ENCODE data around the gene TMED4.

TMED4 gene

DNA sequence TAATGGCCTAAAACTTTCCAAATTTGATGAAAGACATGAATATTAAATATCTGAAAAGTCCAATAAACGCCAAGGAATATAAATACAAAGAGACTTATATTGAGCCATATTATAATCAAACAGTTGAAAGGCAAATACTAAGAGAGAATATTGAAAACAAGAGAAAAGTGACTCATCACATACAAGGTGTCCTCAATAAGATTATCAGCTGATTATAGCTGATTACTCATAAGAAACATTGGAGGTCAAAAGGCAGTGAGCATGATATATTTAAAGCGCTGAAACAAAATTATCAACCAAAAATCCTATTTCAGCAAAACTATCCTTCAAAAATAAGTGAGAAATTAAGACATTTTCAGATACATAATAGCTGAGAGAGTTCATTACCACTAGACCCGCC is 33.1 kb downstream of the TMED4 start:
- peaks cover 21 to 36% of the 10 kb centered on the region in 2 donors for H3K27me3 Mint-ChIP-seq
- ATAC-seq (replicated peaks) (no peak), DNase-seq (no peak)
- no peaks in the 10 kb centered on the region for H3K36me3 Mint-ChIP-seq
- no peaks in the 10 kb centered on the region for H3K9me3 Mint-ChIP-seq
- no peaks in the 10 kb centered on the region for H3K4me1 Mint-ChIP-seq
- H3K27ac Mint-ChIP-seq: no peak overlapping the region
- H3K4me3 Mint-ChIP-seq: no peak overlapping the region

DNA sequence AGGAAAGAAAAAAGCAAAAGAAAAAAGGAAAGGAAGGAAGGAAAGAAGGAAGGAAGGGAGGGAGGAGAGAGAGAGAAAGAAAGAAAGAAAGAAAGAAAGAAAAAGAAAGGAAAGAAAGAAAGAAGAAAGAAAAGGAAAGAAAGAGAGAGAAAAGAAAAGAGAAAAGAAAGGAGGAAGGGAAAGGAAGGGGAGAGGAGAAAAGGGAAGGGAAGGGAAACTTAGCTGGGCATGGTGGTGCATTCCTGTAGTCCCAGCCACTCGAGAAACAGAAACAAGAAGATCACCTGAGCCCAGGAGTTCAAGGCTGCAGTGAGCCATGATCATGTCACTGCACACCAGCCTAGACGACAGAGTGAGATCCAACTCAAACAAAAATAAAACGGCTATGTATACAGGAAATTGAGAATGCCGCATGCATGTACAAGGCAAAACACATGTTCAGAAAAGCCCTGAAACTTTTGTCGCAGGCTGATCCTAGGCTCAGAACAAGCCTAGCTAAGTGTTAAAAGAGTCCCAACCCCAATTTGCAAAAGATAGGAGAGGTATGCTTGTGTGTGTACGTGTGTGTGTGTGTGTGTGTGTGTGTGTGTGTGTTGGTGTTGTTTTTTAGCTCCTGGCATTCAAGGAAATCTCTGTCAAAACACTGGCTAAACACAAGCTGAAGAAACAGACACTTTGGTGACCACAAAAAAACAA is 34.3 kb downstream of the TMED4 start:
- no peak overlapping the region for H3K4me3 Mint-ChIP-seq
- peaks cover 24 to 31% of the 10 kb centered on the region in 2 donors for H3K27me3 Mint-ChIP-seq
- H3K9me3 Mint-ChIP-seq: no peaks in the 10 kb centered on the region
- ATAC-seq (replicated peaks) (no peak), DNase-seq (no peak)
- H3K4me1 Mint-ChIP-seq: no peaks in the 10 kb centered on the region
- no peaks in the 10 kb centered on the region for H3K36me3 Mint-ChIP-seq
- H3K27ac Mint-ChIP-seq: no peak overlapping the region

DNA sequence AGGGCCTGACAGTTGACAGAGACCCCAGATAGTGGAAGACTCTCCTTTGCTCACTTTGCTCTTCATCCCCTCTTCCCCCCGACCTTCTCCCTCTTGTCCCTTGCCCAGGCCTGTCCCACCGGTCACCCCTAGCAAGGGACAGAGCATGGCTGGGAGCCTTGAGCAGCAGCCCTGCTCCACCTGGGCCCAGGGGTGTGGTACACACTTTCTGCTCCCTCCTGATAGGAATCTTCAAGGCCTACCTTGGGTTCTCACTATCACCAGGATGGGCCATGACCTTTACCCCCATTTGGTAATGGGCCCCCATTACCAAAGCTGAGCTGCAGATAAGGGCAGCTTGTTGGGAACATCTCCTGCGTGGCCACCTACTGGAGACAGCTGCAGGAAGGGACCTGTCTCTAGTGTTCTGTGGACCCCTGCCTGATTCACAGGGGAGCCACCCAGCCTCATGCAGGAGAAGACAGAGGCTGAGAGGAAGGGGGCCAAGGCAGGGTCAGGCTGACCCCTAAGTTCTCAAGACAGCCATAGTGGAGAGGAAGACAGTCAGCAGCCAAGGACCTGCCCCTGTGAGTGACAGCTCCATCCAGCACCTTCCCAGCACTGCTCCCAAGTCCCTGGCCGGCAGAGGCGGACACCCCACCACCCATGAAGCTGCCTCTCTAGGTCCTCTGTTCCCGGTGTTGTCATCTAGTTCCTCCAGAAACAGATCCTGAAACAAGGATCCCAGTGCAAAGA is 40.0 kb downstream of the TMED4 start:
- Mint-ChIP-seq H3K4me3 (no peak overlapping the region), H3K36me3 (no peaks in the 10 kb centered on the region), H3K4me1 (no peaks in the 10 kb centered on the region), H3K27me3 (peaks cover 8 to 17% of the 10 kb centered on the region in 2 donors), H3K27ac (no peak overlapping the region), H3K9me3 (no peaks in the 10 kb centered on the region)
- DNase-seq (no peak), ATAC-seq (replicated peaks) (no peak)

DNA sequence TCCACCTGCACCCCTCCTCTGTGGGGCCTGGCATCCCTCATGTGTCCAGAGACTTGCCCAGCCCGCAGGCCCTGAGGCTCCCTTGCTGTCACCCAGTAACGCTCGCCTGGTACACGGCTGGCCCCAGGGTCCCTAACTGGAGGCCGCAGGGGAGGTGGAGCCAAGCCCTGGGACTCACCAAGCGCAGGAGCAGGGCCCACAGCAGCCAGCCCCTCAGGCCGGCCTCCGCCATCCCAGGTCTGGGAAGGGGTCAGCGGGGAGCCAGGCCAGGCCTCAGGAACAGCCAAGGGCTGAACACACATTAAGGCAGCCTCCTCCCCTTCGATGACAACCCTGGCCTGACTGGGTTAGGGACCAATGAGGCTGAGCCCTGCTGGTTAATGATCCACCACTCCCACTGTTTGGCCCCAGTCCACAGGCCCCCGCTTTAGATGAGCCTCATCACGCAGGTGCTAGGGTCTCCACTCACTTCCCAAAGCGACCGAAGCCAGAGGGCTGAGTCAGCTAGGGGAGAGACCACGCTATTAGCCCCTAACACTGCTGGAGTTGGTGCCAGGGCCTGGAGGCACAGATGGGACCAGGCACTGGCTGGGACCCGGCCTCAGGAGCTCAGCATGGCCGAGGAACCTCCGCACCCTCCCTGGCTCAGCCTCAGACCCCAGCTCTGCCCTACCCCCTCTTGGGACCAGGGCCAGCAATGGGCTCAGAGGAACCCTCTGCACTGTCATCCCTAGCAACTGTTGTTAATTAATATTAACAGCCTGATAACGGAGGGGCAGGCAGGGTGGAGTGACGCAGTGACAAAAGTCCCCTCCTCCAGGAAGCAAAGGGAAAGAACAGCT is 40.8 kb downstream of the TMED4 start, which contains the start of gene NPC1L1:
NPC1L1 (minus strand) TSS at position 303 of the 842 bp plus-strand sequence; CDS start at position 232, 71 bp downstream.
- no peak within 1 kb of the TSS for H3K27ac Mint-ChIP-seq

DNA sequence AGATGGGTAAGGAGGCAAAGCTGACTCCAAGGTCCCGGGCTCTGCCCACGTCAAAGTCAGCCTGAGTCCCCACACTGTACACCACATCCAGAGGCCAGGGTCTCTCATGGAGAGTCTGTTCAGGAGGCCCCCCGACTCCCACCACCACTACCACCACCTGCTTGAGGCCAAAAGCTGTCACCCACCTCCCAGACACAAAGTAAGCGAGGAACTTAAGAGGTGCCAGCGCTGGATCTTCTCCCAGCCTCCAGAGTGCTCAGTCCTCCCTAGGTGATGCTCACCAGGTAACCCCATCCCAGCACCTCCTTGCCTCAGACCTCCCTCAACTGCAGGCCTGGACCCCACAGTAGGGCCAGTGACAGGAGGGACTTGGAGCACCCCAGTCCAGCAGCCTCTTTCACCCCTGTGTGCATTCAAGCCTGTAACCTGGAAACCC is 41.4 kb downstream of the TMED4 start:
- H3K36me3 Mint-ChIP-seq: no peaks in the 10 kb centered on the region
- DNase-seq (no peak), ATAC-seq (replicated peaks) (no peak)
- no peaks in the 10 kb centered on the region for H3K9me3 Mint-ChIP-seq
- peaks cover 0 to 11% of the 10 kb centered on the region in 2 donors for H3K27me3 Mint-ChIP-seq
- no peaks in the 10 kb centered on the region for H3K4me1 Mint-ChIP-seq
- H3K4me3 Mint-ChIP-seq: no peak overlapping the region
- H3K27ac Mint-ChIP-seq: no peak overlapping the region

More for the DNA sequence above, 40.8 kb downstream of the TMED4 start, which contains the start of gene NPC1L1:
- no peak for ATAC-seq (replicated peaks)
- H3K4me1 Mint-ChIP-seq: no peaks in the 10 kb centered on the region
- no peak for DNase-seq
- no peaks in the 10 kb centered on the region for H3K36me3 Mint-ChIP-seq
- no peak within 1 kb of the TSS for H3K4me3 Mint-ChIP-seq
- H3K9me3 Mint-ChIP-seq: no peaks in the 10 kb centered on the region
- peaks cover 0 to 11% of the 10 kb centered on the region in 2 donors for H3K27me3 Mint-ChIP-seq

DNA sequence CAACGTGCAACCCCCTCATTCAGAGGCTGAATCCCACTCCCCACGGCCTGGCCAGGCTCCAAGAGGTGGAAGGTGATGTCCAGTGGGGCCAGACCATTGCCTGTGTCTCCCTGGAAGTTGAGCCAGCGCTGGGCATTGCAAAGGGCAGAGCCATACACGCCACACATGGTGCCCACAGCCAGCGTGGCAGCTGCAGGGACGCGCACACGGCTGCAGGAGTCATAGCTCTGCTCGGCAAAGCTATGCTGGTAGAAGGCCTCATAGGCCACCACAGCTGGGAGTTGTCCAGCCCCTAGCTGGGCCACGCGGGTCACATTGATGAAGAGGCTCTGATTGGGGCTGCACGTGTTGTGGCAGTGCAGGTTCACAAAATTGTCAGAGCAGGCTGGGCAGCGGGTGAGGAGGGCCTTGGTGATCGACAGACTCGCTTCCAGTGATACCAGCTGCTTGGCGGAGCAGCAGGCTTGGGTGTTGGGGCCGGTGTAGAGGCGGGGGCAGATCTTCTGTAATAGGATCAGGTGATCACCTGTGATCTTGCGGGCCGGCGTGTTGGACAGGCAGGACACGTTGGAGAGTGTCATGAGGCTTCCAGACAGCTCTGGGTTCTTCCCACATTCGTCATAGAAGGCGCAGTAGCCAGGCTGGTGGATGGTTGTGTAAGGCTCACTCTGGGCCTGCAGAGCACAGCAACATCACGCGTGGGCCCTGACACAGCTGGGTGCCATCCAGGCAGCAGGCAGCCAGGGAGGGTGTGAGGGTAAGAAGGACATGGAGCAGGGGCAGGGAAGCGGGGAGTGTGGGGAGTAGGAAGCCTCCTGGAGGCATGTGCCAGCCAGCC is 42.1 kb downstream of the TMED4 start:
- Mint-ChIP-seq H3K4me1 (no peaks in the 10 kb centered on the region), H3K27me3 (peaks cover 0 to 11% of the 10 kb centered on the region in 2 donors), H3K4me3 (no peak overlapping the region), H3K36me3 (no peaks in the 10 kb centered on the region), H3K9me3 (no peaks in the 10 kb centered on the region), H3K27ac (no peak overlapping the region)
- ATAC-seq (replicated peaks) (no peak), DNase-seq (no peak)

DNA sequence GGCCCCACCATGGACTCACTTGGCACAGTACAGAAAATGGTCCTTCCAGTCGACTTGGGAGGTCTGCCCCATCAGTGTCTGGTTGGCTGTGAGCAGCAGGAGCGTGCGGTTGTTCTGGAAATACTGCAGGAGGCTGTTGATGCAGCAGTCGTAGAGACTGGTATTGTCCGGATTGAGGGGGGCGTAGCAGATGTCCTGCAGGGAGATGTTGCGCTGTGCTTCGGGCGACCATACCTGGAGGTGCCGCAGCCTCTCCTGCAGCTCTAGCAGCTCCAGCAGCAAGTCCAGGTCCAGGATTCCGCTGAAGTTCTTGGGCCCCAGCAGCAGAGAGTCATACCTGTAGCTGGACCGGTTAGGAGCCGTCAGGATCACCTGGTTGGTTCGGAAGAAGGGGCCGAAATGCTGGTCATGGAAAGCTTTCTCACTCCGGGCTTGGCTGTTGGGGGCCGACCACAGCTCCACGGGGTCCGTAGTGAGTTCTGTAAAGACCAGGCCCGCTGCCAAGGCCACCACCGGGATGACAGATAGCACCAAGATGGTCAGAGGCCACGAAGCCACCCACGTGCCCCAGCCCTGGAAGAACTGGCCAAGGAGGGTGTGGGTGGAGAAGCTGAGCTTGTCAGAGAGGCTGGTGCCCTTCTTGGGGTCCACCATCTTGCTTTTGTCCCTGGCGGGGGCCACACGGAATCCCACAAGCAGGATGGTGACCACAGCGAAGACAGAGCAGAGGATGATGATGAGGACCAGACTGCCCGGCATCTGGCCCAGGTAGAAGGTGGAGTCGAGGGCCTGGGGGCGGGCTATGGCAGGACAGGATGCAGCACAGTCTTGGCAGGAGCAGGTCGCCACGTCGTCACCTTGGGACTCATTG is 43.0 kb downstream of the TMED4 start:
- Mint-ChIP-seq H3K36me3 (no peaks in the 10 kb centered on the region), H3K27ac (no peak overlapping the region), H3K4me3 (no peak overlapping the region), H3K4me1 (no peaks in the 10 kb centered on the region), H3K9me3 (no peaks in the 10 kb centered on the region), H3K27me3 (peaks cover 0 to 11% of the 10 kb centered on the region in 2 donors)
- no peak for DNase-seq
- ATAC-seq (replicated peaks): no peak

DNA sequence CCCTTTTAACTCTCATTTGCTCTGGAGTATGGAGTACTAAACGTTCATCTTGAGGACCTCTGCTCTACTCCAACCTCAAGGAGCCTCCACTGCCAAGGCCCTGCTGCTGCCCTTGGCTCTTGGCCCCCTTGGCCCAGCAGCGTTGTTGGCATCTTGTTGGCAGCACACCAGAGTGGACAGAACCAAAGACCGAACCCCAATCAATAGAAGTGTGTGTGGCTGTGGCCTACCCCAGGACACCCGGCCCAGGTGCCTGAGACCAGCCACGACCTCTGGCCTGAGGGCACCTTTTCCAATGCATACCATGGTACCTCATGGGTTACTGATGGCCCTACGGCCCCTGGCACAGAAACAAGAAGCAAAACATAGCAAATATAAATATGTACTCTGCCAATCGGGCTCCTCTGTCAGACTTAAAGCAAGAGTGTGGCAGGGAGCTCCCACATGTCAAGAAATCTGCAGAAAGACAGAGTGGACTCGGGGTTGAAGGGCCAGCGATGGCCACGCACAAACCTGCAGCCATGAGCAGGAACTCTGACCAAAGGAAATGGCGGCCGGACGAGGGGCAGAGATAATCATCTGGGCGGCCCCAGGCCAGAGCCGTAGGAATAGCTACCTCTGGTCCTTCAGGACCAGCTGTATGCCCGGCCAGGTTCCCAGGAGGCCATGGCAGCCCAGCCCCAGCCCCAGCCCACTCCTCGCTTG is 43.8 kb downstream of the TMED4 start:
- no peak overlapping the region for H3K4me3 Mint-ChIP-seq
- ATAC-seq (replicated peaks): no peak
- H3K9me3 Mint-ChIP-seq: no peaks in the 10 kb centered on the region
- H3K36me3 Mint-ChIP-seq: no peaks in the 10 kb centered on the region
- DNase-seq: no peak
- no peaks in the 10 kb centered on the region for H3K4me1 Mint-ChIP-seq
- H3K27me3 Mint-ChIP-seq: peaks cover 0 to 11% of the 10 kb centered on the region in 2 donors
- no peak overlapping the region for H3K27ac Mint-ChIP-seq

DNA sequence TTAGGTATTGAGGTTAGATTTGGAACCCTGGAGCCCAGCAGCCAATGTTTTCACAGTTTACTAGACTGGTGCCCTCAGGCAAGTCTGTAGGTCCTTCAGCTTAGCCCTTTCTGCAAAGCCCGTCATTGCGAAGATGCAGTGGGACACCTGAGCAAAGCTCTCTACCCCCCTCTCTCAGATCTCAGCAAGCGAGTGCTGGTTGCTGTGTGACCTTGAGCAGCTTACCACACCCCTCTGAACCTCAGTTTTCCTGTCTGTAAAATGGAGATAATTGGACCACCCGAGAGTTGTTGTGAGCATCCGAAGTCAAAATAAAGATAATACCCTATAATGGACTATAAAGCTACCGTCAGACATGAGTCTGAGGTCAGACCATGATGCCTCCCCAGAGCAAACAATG is 44.6 kb downstream of the TMED4 start:
- DNase-seq (no peak), ATAC-seq (replicated peaks) (no peak)
- Mint-ChIP-seq H3K27ac (no peak overlapping the region), H3K9me3 (no peaks in the 10 kb centered on the region), H3K4me3 (no peak overlapping the region), H3K27me3 (peaks cover 0 to 8% of the 10 kb centered on the region in 2 donors), H3K4me1 (no peaks in the 10 kb centered on the region), H3K36me3 (no peaks in the 10 kb centered on the region)

DNA sequence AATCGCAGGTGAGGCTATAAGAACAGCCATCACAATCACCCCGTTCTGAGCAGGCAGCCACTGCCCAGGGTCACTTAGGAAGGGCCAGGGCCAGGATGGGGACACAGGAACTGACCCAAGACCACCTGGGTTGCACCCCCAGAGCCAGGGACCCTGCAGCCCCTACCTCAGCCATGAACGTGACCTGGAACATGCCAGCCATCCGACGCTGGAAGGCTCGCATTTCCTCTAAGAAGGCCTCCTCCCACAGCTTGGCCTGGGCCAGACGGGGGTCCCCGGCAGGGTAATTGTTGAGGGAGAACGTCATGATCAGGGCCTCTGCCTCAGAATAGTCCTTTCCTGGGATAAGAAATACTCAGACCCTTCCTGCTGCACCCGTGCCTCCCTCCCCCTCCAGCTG is 45.9 kb downstream of the TMED4 start:
- Mint-ChIP-seq H3K27me3 (peaks cover 0 to 8% of the 10 kb centered on the region in 2 donors), H3K36me3 (no peaks in the 10 kb centered on the region), H3K4me3 (no peak overlapping the region), H3K27ac (no peak overlapping the region), H3K4me1 (peaks cover 2 to 4% of the 10 kb centered on the region in 2 donors), H3K9me3 (no peaks in the 10 kb centered on the region)
- DNase-seq (no peak), ATAC-seq (replicated peaks) (no peak)

DNA sequence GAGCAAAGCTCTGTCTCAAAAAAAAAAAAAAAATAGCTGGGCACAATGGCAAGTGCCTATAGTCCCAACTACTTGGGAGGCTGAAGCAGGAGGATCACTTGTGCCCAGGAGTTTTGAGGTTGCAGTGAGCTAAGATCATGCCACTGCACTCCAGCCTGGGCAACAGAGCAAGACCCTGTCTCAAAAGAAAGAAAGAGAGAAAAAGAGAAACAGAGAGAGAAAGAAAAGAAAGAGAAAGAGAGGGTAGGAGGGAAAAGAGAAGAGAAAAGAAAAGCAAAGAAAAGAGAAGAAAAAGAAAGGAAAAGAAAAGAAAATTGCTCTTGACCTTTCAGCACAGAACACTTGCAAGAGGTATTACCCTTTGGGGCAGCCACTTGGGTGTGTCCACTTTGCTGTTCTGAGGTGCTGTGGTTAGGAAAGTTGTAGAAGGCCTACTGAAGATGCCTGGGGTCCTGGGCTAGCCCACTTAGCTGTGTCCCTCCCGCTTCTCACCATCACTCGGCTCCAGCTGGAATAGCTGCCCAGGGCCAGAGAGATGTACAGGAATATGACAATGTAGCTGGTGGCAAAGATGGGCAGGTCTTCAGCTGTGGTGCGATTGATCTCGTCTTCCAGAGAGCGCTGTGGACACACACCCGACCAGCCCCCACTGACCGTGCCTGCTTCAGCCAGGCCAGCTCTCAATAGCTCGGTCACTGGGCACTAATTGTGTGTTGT is 46.5 kb downstream of the TMED4 start:
- Mint-ChIP-seq H3K27ac (no peak overlapping the region), H3K4me3 (no peak overlapping the region), H3K36me3 (no peaks in the 10 kb centered on the region), H3K27me3 (peaks cover 0 to 11% of the 10 kb centered on the region in 2 donors), H3K4me1 (peaks cover 8 to 10% of the 10 kb centered on the region in 2 donors), H3K9me3 (no peaks in the 10 kb centered on the region)
- ATAC-seq (replicated peaks): no peak
- DNase-seq: no peak

DNA sequence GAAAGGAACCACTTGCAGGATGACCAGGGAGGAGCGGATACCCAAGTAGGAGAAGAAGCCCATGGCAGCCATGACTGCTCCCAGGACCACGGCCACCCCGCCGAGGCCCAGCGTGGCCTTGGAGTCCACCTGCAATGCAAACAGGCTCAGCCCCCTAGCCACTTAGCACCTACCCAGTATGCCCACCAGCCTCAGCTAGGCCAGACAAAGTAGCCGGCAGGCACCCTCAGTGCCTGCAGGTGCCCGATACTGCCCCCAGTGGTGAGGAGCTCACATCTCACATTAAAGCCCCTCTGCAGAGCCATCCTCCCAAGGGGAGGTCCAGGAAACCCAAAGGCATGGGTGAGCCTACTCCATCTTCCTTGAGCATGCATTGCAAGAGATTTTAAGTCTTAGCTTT is 47.5 kb downstream of the TMED4 start:
- Mint-ChIP-seq H3K9me3 (no peaks in the 10 kb centered on the region), H3K4me1 (peaks cover 9 to 10% of the 10 kb centered on the region in 2 donors), H3K27ac (no peak overlapping the region)

More for the DNA sequence above, 47.5 kb downstream of the TMED4 start:
- DNase-seq (peak; percentile 31), ATAC-seq (replicated peaks) (peak; percentile 84 to 87)
- H3K27me3 Mint-ChIP-seq: peaks cover 0 to 7% of the 10 kb centered on the region in 2 donors
- H3K36me3 Mint-ChIP-seq: no peaks in the 10 kb centered on the region
- H3K4me3 Mint-ChIP-seq: no peak overlapping the region

Measured in stimulated activated naive B cell treated with anti-CD40 and anti-IgM and Interleukin-4, amounts not matched to agents 10 μg/mL and 1 μg/mL and 100 μg/mL, for 72 hours (primary cell).